HG03354 (cell line): Measurements from ENCODE around the gene DPYD.

Experiments used
- ATAC-seq: cut with Tn5 transposase; IDR thresholded peaks from one replicate; pipeline ENCODE4 v1.9.1; 2021; ENCODE audit warnings: mild to moderate bottlenecking; ENCODE audit not compliant: unreplicated experiment, poor library complexity, severe bottlenecking

Gene DPYD

GRCh38 chr1:97573553-97573952, 347.3 kb downstream of the DPYD start:
- no peak for ATAC-seq

GRCh38 chr1:97572561-97572960, 348.3 kb downstream of the DPYD start:
- ATAC-seq = no peak

- ATAC-seq = no peak
These were observed 349.1 kb downstream of the DPYD start for GRCh38 chr1:97571760-97572159.

- no peak for ATAC-seq
These were observed 350.1 kb downstream of the DPYD start for GRCh38 chr1:97570691-97571090.

DNA sequence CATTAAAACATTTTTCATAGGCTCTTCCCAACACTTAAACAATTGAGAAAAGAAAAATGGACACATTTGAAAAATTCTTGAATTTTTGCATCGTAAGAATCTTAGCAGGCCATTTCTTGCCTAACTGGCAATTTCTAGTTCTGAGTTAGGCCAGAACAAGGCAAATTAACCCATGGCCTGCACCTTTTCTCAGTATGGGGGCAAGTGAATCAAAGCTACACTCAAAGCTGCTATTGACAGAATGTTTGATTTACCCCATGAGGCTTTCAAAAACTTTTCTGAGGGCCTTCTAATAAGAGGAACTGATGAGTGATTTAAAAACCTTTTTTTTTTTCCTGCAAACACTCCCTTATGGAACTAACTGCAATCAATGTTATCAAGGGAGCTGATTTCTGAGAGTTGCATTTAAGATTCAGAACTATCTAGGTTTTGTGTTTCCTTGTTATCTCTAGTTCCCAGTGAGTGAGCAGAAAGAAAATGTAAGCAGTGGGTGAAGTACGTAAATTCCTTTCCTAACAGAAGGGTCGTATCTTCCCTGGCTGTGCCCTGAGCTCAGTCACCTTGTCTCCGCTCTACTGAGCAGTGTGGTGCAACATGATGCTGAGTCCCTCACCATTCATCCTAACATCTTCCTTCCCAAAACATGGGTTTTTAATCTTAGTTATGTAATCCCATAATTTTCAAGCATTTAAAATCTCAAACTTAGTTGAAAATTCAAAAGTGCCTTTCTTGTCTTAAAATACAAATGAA, 353.7 kb downstream of the DPYD start:
- no peak for ATAC-seq

DNA sequence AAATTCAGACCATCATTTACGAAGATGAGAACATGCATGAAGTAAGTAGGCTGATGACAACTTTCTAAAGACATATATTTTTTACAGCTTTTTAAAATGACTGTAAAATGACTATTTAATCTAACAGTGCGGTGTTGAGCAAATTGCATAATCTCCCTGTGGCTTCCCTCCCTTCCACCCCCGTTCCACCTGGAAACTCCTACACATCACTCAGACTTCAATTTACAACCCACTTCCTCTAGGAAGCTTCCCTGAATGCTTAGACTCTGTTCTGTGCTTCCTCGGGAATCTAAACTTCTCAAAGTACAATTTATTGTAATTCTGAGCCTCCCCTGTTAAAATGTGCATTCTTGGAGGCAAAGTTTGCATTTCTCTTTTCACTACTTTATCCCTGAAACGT, 354.9 kb downstream of the DPYD start:
- ATAC-seq = no peak

DNA sequence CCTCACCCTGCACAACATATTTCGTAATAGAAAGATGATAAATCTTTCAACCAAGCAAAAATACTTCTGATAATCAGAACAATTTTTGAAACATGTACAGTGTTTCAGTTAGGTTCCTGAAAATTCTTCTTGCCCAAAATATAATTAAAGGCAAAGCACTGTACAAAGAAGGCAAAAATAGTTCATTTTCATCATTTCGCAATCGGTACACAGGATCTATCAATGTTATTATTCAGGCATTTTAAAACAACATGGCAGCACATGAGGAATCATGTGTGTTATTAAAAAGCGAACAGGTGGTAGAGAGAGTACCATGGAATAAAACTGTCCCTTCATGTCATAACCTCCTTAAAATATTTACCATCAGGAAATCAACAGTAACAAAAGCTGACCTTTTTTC, 356.9 kb downstream of the DPYD start:
- no peak for ATAC-seq

DNA sequence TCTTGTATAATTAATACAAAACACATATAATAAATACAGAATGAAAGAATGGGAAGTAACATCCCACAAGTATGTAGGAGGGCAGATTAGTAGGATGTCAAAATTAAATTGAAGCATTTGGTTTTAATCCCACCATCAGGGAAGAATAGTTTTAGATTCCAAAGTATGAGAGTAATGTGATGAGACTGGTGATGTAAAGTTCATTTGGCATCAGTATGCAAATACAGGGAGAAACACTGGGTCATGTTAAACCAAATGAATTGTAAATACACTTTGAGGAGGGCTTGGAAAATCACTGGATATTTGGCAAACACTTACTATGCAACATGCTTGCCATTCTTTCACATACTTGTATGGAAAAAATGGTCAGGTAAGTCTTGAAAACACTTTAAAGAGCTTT, 358.8 kb downstream of the DPYD start:
- ATAC-seq = no peak

- ATAC-seq = no peak
These were observed 360.1 kb downstream of the DPYD start for GRCh38 chr1:97560714-97561113.

- ATAC-seq = no peak
These were observed 366.9 kb downstream of the DPYD start for GRCh38 chr1:97553971-97554370.

- ATAC-seq = no peak
These were observed 369.7 kb downstream of the DPYD start for GRCh38 chr1:97551113-97551512.

GRCh38 chr1:97545446-97545845, 375.4 kb downstream of the DPYD start:
- no peak for ATAC-seq

- ATAC-seq = no peak
These were observed 380.4 kb downstream of the DPYD start for GRCh38 chr1:97540346-97540888.

- no peak for ATAC-seq
These were observed 382.7 kb downstream of the DPYD start for GRCh38 chr1:97538113-97538512.

DNA sequence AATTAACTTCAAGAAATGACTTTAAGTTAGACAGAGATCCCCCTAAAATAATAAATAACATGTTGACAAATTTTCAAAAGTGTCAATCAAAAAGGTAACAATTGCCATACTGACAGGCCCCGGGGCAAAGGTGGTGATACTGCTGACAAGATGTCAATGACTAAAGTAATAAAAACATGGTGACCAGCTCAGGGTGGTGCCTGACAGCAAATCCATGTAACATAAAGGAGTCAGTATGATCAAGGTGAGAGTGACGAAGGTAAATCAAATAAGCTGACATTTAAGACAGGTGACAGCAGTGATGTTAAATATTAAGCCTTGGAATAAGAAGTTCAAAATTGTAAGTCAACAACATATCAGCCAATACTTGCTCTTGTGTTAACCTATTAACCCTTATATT, 387.5 kb downstream of the DPYD start:
- ATAC-seq = no peak

DNA sequence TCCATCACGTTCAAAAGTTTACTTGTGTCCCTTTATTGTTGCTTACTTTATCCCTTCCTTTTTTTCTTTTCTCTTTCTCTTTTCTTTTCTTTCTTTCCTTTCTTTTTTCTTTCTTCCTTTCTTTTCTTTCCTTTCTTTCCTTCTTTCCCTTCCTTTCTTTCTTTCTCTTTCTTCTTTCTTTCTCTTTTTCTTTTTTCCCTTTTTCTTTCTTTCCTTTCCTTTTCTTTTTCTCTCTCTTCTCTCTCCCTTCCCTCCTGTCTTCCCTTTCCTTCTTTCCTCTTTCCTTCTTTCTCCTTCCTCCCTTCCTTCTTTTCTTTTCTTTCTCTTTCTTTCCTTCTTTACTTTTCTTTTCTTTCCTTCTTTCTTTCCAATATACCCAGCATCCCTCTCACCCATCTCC, 391.2 kb downstream of the DPYD start:
- no peak for ATAC-seq

DNA sequence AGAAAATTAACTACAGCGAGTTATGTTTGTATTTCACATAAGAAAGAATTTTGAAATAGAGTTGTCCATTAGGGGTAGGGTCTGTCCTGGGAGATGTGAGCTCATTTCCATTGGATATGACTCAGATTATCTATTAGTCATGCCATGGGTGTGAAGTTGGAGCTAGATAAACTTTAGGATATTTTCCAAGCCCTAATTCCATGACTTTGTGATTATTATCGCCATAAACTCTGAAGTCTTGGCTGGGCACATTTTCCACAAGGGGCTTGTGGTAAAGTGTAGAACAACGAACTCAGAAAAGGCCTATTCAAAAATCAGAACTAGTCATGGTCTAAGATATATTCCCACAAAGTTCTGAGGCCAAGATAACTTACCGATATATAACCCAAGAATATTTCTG, 396.6 kb downstream of the DPYD start:
- ATAC-seq = no peak

GRCh38 chr1:97516588-97516987, 404.2 kb downstream of the DPYD start:
- ATAC-seq = no peak

GRCh38 chr1:97508653-97509218, 412.1 kb downstream of the DPYD start:
- ATAC-seq = no peak

- ATAC-seq = no peak
These were observed 413.0 kb downstream of the DPYD start for GRCh38 chr1:97507863-97508262.

- no peak for ATAC-seq
These were observed 414.5 kb downstream of the DPYD start for GRCh38 chr1:97506368-97506767.
